H1 (cell line): Measurements from ENCODE around the gene ALK. TPM values are rescaled to one million over a fixed set of nuclear protein-coding genes. Genes with fewer than 3 reads are reported as not detected.

Source experiments
- CTCF ChIA-PET: fragments of 300-600 bp; sonication (Branson Sonifier 250); formaldehyde crosslinking; loops from one replicate; lab custom pipeline; 2021; ENCODE audit not compliant: partially characterized antibody; lab: Charles Lee
- POLR2A ChIA-PET: fragments of 300-600 bp; sonication (Branson Sonifier 250); formaldehyde crosslinking; loops from one replicate; lab custom pipeline; 2021; ENCODE audit warnings: inconsistent platforms; ENCODE audit not compliant: partially characterized antibody; lab: Charles Lee
- DNase-seq, 2 experiments: peaks; one replicate each; pipeline versions ENCODE4 v3.0.0 to v3.0.0-alpha.2; 2010 to 2022; ENCODE audit warnings: low spot score in 2 of 2, low read depth in 1 of 2, mixed read lengths in 1 of 2
- FAIRE-seq: peaks from 2 replicates; lab custom pipeline; 2011; peaks lifted over from hg19 to GRCh38; lab: Jason Lieb, UNC
- H2AFZ ChIP-seq: 2 replicates; pipeline ENCODE4 v1.8.1; 2012; ENCODE audit warnings: low read length, inconsistent platforms
- H2AK5ac ChIP-seq: 2 replicates; pipeline ENCODE4 v1.6.1; 2013; ENCODE audit warnings: low read depth, low read length
- H2BK120ac ChIP-seq: replicated peaks from 2 replicates; pipeline ENCODE3; 2013; ENCODE audit warnings: low read depth, low read length, inconsistent platforms
- H2BK12ac ChIP-seq: 2 replicates; pipeline ENCODE4 v1.6.1; 2013; ENCODE audit warnings: low read depth, low read length
- H2BK15ac ChIP-seq: 2 replicates; pipeline ENCODE4 v1.6.1; 2013; ENCODE audit warnings: low read length
- H2BK20ac ChIP-seq: 2 replicates; pipeline ENCODE4 v1.6.1; 2013; ENCODE audit warnings: low read length
- H2BK5ac ChIP-seq: 2 replicates; pipeline ENCODE4 v1.6.1; 2013; ENCODE audit warnings: low read depth, low read length
- H3K14ac ChIP-seq: 2 replicates; pipeline ENCODE4 v1.6.1; 2013; ENCODE audit warnings: inconsistent platforms; ENCODE audit not compliant: insufficient read length
- H3K18ac ChIP-seq: 2 replicates; pipeline ENCODE4 v1.6.1; 2013; ENCODE audit warnings: low read length; ENCODE audit errors: extremely low read depth
- H3K23ac ChIP-seq: 2 replicates; pipeline ENCODE4 v1.6.1; 2013; ENCODE audit warnings: inconsistent platforms; ENCODE audit not compliant: insufficient read length
- H3K23me2 ChIP-seq: 2 replicates; pipeline ENCODE4 v1.6.1; 2013; ENCODE audit warnings: low read depth, low read length
- H3K27ac ChIP-seq: 2 replicates; pipeline ENCODE4 v1.6.1; 2011; ENCODE audit warnings: low read depth, low read length, inconsistent platforms
- H3K27me3 ChIP-seq, 4 experiments: replicated peaks in 1 of 4; 1 replicate in 1 of 4; 2 replicates in 3 of 4; pipeline versions ENCODE4 v1.6.1 to v1.8.1; 2011 to 2013; ENCODE audit warnings: low read length in 3 of 4, mild to moderate bottlenecking in 3 of 4, inconsistent platforms in 2 of 4, mixed read lengths in 2 of 4, moderate library complexity in 1 of 4; ENCODE audit not compliant: control insufficient read depth in 3 of 4, insufficient read depth in 3 of 4; ENCODE audit errors: extremely low read depth in 1 of 4
- H3K36me3 ChIP-seq, 4 experiments: 2 replicates each; pipeline versions ENCODE4 v1.6.1 to v1.8.1; 2011 to 2013; ENCODE audit warnings: mild to moderate bottlenecking in 4 of 4, low read length in 3 of 4, moderate library complexity in 2 of 4, control low read depth in 1 of 4, inconsistent platforms in 1 of 4; ENCODE audit not compliant: insufficient read depth in 4 of 4, control insufficient read depth in 2 of 4
- H3K4ac ChIP-seq: replicated peaks from 2 replicates; pipeline ENCODE3; 2013; ENCODE audit warnings: low read length, low read depth, mixed read lengths, inconsistent platforms; ENCODE audit not compliant: insufficient read length
- H3K4me1 ChIP-seq, 4 experiments: replicated peaks in 1 of 4; 1 replicate in 1 of 4; 2 replicates in 3 of 4; pipeline versions ENCODE4 v1.6.1 to v1.8.1; 2011 to 2013; ENCODE audit warnings: low read length in 3 of 4, inconsistent platforms in 2 of 4, mixed read lengths in 1 of 4; ENCODE audit not compliant: insufficient read depth in 4 of 4, control insufficient read depth in 3 of 4
- H3K4me2 ChIP-seq, 2 experiments: 2 replicates each; pipeline versions ENCODE4 v1.6.1 to v1.8.1; 2011 to 2013; ENCODE audit warnings: low read depth in 2 of 2, low read length in 2 of 2, control low read depth in 1 of 2, inconsistent platforms in 1 of 2, mild to moderate bottlenecking in 1 of 2; ENCODE audit not compliant: insufficient read depth in 1 of 2
- H3K4me3 ChIP-seq, 4 experiments: fragments of 200-600, 300-600 bp in 1 of 4; sonication (generic), shearing (Covaris generic), sonication (Bioruptor Twin) in 1 of 4; 2 replicates each; pipeline versions ENCODE4 v1.5.1 to v1.8.1; 2011 to 2016; ENCODE audit warnings: low read length in 4 of 4, low read depth in 3 of 4, control low read depth in 2 of 4, inconsistent platforms in 2 of 4, mild to moderate bottlenecking in 2 of 4, mixed read lengths in 1 of 4, moderate library complexity in 1 of 4; ENCODE audit not compliant: insufficient read depth in 2 of 4; ENCODE audit errors: extremely low read depth in 1 of 4
- H3K56ac ChIP-seq: replicated peaks from 2 replicates; pipeline ENCODE3; 2013; ENCODE audit warnings: low read depth, mild to moderate bottlenecking, mixed read lengths, low read length, inconsistent platforms; ENCODE audit not compliant: insufficient read length
- H3K79me1 ChIP-seq: 2 replicates; pipeline ENCODE4 v1.6.1; 2013; ENCODE audit warnings: low read depth, low read length, control low read depth
- H3K79me2 ChIP-seq, 2 experiments: 2 replicates each; pipeline versions ENCODE4 v1.6.1 to v1.8.1; 2012 to 2013; ENCODE audit warnings: low read length in 2 of 2, mild to moderate bottlenecking in 2 of 2, inconsistent platforms in 1 of 2; ENCODE audit not compliant: insufficient read depth in 2 of 2, control insufficient read depth in 1 of 2
- H3K9ac ChIP-seq, 4 experiments: replicated peaks in 1 of 4; 1 replicate in 1 of 4; 2 replicates in 3 of 4; pipeline versions ENCODE4 v1.6.1 to v1.8.1; 2011 to 2013; ENCODE audit warnings: low read depth in 3 of 4, low read length in 3 of 4, control low read depth in 2 of 4, mild to moderate bottlenecking in 2 of 4, moderate library complexity in 2 of 4, inconsistent platforms in 1 of 4; ENCODE audit errors: extremely low read depth in 1 of 4
- H3K9me3 ChIP-seq, 2 experiments: 2 replicates each; pipeline versions ENCODE4 v1.6.1 to v1.8.1; 2012 to 2013; ENCODE audit warnings: mild to moderate bottlenecking in 2 of 2, moderate library complexity in 2 of 2, control low read depth in 1 of 2, inconsistent platforms in 1 of 2, low read depth in 1 of 2, low read length in 1 of 2, mixed read lengths in 1 of 2; ENCODE audit not compliant: insufficient read depth in 2 of 2
- H4K20me1 ChIP-seq, 2 experiments: replicated peaks in 1 of 2; 2 replicates each; pipeline versions ENCODE3 to v1.8.1; 2011 to 2013; ENCODE audit warnings: inconsistent platforms in 2 of 2, low read length in 2 of 2, mild to moderate bottlenecking in 1 of 2; ENCODE audit not compliant: insufficient read depth in 2 of 2, control insufficient read depth in 1 of 2
- H4K5ac ChIP-seq: 2 replicates; pipeline ENCODE4 v1.6.1; 2013; ENCODE audit warnings: low read length, low read depth, mixed read lengths, inconsistent platforms; ENCODE audit not compliant: insufficient read length
- H4K8ac ChIP-seq: 2 replicates; pipeline ENCODE4 v1.8.0; 2013; ENCODE audit warnings: mild to moderate bottlenecking, moderate library complexity, low read length, inconsistent platforms; ENCODE audit not compliant: insufficient read depth; ENCODE audit errors: extremely low read depth
- H4K91ac ChIP-seq: replicated peaks from 2 replicates; pipeline ENCODE3; 2013; ENCODE audit warnings: low read length, mixed read lengths, inconsistent platforms; ENCODE audit not compliant: insufficient read length
- KDM1A ChIP-seq: fragments of 200-600, 300-600 bp; sonication (generic); IDR thresholded peaks from 2 replicates; pipeline ENCODE4 v1.7.1; 2016; ENCODE audit warnings: mild to moderate bottlenecking, low read length, borderline replicate concordance
- MAX ChIP-seq: IDR thresholded peaks from 2 replicates; pipeline ENCODE4 v1.6.1; 2012; ENCODE audit warnings: inconsistent platforms
- TCF12 ChIP-seq: IDR thresholded peaks from 2 replicates; pipeline ENCODE4 v1.6.1; 2011; ENCODE audit warnings: low read depth, mild to moderate bottlenecking, low read length
- YY1 ChIP-seq: IDR thresholded peaks from 2 replicates; pipeline ENCODE4 v1.6.1; 2011; ENCODE audit warnings: low read depth, mild to moderate bottlenecking, low read length
- WGBS, 2 experiments: shearing (Covaris generic) in 1 of 2; methylation state at CpG; one replicate each; pipeline versions ENCODE4 v1.1.6 to v1.1.7; 2013 to 2015; ENCODE audit warnings: low lambda C conversion rate in 2 of 2, mixed read lengths in 2 of 2, inconsistent platforms in 1 of 2, low coverage in 1 of 2, missing lambda C conversion rate in 1 of 2; ENCODE audit not compliant: insufficient replicate concordance in 2 of 2, insufficient coverage in 1 of 2, insufficient read length in 1 of 2; ENCODE audit errors: extremely low coverage in 1 of 2, missing lambda C conversion rate in 1 of 2; 5-methylcytosine and 5-hydroxymethylcytosine counted together
- polyA plus RNA-seq, 7 experiments: library from polyadenylated mRNA; depleted of rRNA in 3 of 7; stranded (reverse) in 5 of 7; unstranded in 2 of 7; fragments of >200 nt in 5 of 7; fragments of 200-250 nt in 2 of 7; gene quantifications; 1 replicate in 5 of 7; 2 replicates in 1 of 7; 4 replicates in 1 of 7; pipeline versions ENCODE4 v1.2.1 to v1.2.3, GENCODE V29; 2011 to 2013; ENCODE audit warnings: missing spikeins in 2 of 7, mixed read lengths in 2 of 7
- total RNA-seq: library from RNA; stranded (reverse); fragmentation: NEBNext Ultra II Directional; extraction: Animal tissue kit (Norgen Biotek cat#: 25700); gene quantifications from 2 replicates; pipeline ENCODE4 v1.2.1, GENCODE V29; 2021

ALK gene
- total and polyA plus RNA-seq, 2 of the 8 experiments (the other 6 are each of a cell fraction or from before 2014, with no cell fraction given), result 0.02 to 0.09 TPM

GRCh38 chr2:29255004-29255403, 666.4 kb downstream of the ALK start:
- Histone ChIP-seq H3K4ac (no peak overlapping the region), H3K9ac (no peak overlapping the region), H3K36me3 (no peaks in the 10 kb centered on the region), H3K27ac (no peak overlapping the region), H2BK12ac (no peak overlapping the region), H4K91ac (no peak overlapping the region), H2AFZ (no peak overlapping the region), H3K79me2 (no peaks in the 10 kb centered on the region), H4K20me1 (peaks cover 0 to 2% of the 10 kb centered on the region in 2 experiments), H3K4me1 (no peaks in the 10 kb centered on the region; a peak in 1 of 7 replicates), H2BK5ac (no peak overlapping the region), H2BK20ac (no peak overlapping the region), H3K56ac (no peak overlapping the region), H3K23me2 (no peaks in the 10 kb centered on the region), H2BK15ac (no peak overlapping the region), H2BK120ac (no peak overlapping the region), H3K4me2 (no peak overlapping the region)
- FAIRE-seq (no peak), DNase-seq (no peak)
- ChIA-PET POLR2A (no interaction called here), CTCF (no interaction called here)
- 79% methylated on average over 2 of the region's 2 CpGs; no CpG with 5 or more reads in 1 of the 2 experiments for WGBS, 2 experiments
- TF ChIP-seq KDM1A, result no peak
- TF ChIP-seq YY1, result no peak
- no peak for TF ChIP-seq TCF12
- TF ChIP-seq MAX, result no peak
- TF ChIP-seq, all 59 proteins: peak for 0
- 0 out of 2 replicates have a peak overlapping the region, but pooled peaks have one; percentile 41 for H4K8ac ChIP-seq
- no peaks in the 10 kb centered on the region for H3K9me3 ChIP-seq
- no peaks in the 10 kb centered on the region for H3K27me3 ChIP-seq
- H3K79me1 ChIP-seq, result no peaks in the 10 kb centered on the region
- no peak overlapping the region for H3K23ac ChIP-seq
- no peak overlapping the region for H3K14ac ChIP-seq
- H3K4me3 ChIP-seq, result no peak overlapping the region
- H2AK5ac ChIP-seq, result no peak overlapping the region
- H4K5ac ChIP-seq, result no peak overlapping the region
- H3K18ac ChIP-seq, result no peak overlapping the region
